Body of pancreas (tissue), 4 donors: ENCODE data around the gene IFNA7.
"Not testable (repeated sequence)": the region's sequence is repeated elsewhere in the genome, so short reads cannot be mapped to it uniquely, and the experiment has no call there.

Experiments
- POLR2A ChIP-seq, 3 donors: fragments of 450-650 bp; IDR thresholded peaks; one replicate each; pipeline ENCODE4 v1.6.1; 2016; ENCODE audit warnings: antibody characterized with exemption in 3 of 3, mild to moderate bottlenecking in 2 of 3
- TF ChIP-seq, protein P1 (sequence below), 7 experiments: fragments of 450-650 bp in 4 of 7; fragments of 200-600 bp in 3 of 7; sonication (generic) in 3 of 7; IDR thresholded peaks; one replicate each; pipeline ENCODE4 v1.5.1; 2016 to 2019; ENCODE audit warnings: antibody characterized with exemption in 7 of 7

DNA sequence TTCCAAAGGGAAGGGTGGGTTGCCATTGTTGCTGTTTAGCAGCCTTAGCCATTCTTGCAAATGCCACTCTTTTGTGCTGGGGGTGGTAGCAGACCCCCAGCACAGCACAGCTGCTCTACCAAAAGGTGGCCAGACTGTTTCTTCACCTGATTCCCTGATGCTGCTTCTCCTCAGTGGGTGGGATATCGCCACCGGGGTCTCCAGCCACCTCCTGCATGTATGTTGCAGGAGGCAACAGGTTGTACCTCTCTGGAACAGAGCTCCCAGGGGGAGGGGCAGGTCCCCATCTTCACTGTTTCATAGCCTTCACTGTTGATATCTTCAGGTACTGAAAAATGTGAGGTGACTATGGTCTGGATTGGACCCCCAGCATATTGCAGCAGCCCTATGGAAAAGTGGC, 8.8 kb upstream of the IFNA7 start:
- TF ChIP-seq, protein P1, sequence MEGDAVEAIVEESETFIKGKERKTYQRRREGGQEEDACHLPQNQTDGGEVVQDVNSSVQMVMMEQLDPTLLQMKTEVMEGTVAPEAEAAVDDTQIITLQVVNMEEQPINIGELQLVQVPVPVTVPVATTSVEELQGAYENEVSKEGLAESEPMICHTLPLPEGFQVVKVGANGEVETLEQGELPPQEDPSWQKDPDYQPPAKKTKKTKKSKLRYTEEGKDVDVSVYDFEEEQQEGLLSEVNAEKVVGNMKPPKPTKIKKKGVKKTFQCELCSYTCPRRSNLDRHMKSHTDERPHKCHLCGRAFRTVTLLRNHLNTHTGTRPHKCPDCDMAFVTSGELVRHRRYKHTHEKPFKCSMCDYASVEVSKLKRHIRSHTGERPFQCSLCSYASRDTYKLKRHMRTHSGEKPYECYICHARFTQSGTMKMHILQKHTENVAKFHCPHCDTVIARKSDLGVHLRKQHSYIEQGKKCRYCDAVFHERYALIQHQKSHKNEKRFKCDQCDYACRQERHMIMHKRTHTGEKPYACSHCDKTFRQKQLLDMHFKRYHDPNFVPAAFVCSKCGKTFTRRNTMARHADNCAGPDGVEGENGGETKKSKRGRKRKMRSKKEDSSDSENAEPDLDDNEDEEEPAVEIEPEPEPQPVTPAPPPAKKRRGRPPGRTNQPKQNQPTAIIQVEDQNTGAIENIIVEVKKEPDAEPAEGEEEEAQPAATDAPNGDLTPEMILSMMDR (IDR thresholded peaks at IDR 0.05) = not testable (repeated sequence)
- TF ChIP-seq POLR2A (IDR thresholded peaks at IDR 0.05) = not testable (repeated sequence)
